ENCODE measurements around the gene SLC38A10.

GRCh38 chr17:81331527-81332043 lies 36.5 kb upstream of the SLC38A10 start:
- no peak for TF ChIP-seq CTCF (IDR thresholded peaks at IDR 0.05; ENCODE audit: poor library complexity, severe bottlenecking)
- no peak for TF ChIP-seq EZH2 (IDR thresholded peaks at IDR 0.05; ENCODE audit: borderline replicate concordance, insufficient read depth, low read length, poor library complexity, severe bottlenecking)
- no peak for TF ChIP-seq POLR2AphosphoS5 (IDR thresholded peaks at IDR 0.05)
- no peak for TF ChIP-seq EP300 (conservative IDR thresholded peaks at IDR 0.05; ENCODE audit: poor library complexity, severe bottlenecking)
- no peak for TF ChIP-seq SMC3 (conservative IDR thresholded peaks at IDR 0.05; ENCODE audit: poor library complexity)
